Ovary (tissue), 9 donors: ENCODE data around the gene CACNA2D4. TPM values are rescaled to one million over a fixed set of nuclear protein-coding genes. Genes with fewer than 3 reads are reported as not detected.

Experiments
- DNase-seq, 5 donors: peaks; one replicate each; pipeline ENCODE4 v3.0.0-alpha.2; 2019 to 2020
- H3K27ac ChIP-seq, 2 donors: fragments of 200-600 bp; one replicate each; pipeline versions ENCODE4 v1.5.1 to v1.8.0; 2019 to 2022
- H3K27me3 ChIP-seq: fragments of 200-600 bp; one replicate; pipeline ENCODE4 v1.8.0; 2022
- H3K36me3 ChIP-seq: fragments of 200-600 bp; sonication (generic); one replicate; pipeline ENCODE4 v1.5.1; 2019
- H3K4me1 ChIP-seq: one replicate; pipeline ENCODE4 v1.8.1; 2013; ENCODE audit warnings: mild to moderate bottlenecking, moderate library complexity; ENCODE audit not compliant: insufficient read depth
- H3K4me3 ChIP-seq: fragments of 200-600 bp; sonication (generic); one replicate; pipeline ENCODE4 v1.5.1; 2017
- H3K9me3 ChIP-seq, 2 donors: fragments of 200-600 bp in 1 of 2; sonication (generic) in 1 of 2; one replicate each; pipeline versions ENCODE4 v1.5.1 to v1.8.1; 2013 to 2019; ENCODE audit warnings: mild to moderate bottlenecking in 1 of 2, moderate library complexity in 1 of 2
- EP300 ChIP-seq: sonication (generic); formaldehyde crosslinking; IDR thresholded peaks from one replicate; pipeline ENCODE4 v1.6.1; 2017; ENCODE audit warnings: antibody characterized with exemption
- POLR2A ChIP-seq: fragments of 450-650 bp; IDR thresholded peaks from one replicate; pipeline ENCODE4 v1.6.1; 2017; ENCODE audit warnings: antibody characterized with exemption, mild to moderate bottlenecking, moderate library complexity
- WGBS, 3 donors: extraction: QIAGEN DNeasy Blood & Tissue Kit in 1 of 3; methylation state at CpG; one replicate each; pipeline versions ENCODE4 v1.1.5 to v1.1.7; 2013 to 2017; 5-methylcytosine and 5-hydroxymethylcytosine counted together
- intact Hi-C, 4 donors: fragments of 100-400 bp; cut with DNase I; formaldehyde crosslinking; loops; one replicate each; pipeline versions ENCODE4 v1.11.0 to v1.15.1; 2022 to 2023
- polyA plus RNA-seq, 2 donors: library from polyadenylated mRNA; stranded (reverse); fragments of 200-250 nt in 1 of 2; fragments of 350-450 nt in 1 of 2; fragmentation: Illumina TruSeq in 1 of 2; extraction: RNeasy Lipid Tissue Mini Kit (QIAGEN cat#74804) in 1 of 2; gene quantifications; one replicate each; pipeline ENCODE4 v1.2.3, GENCODE V29; 2013 to 2014
- total RNA-seq, 7 donors: library from RNA; depleted of rRNA in 2 of 7; stranded (reverse); fragments of >200 nt in 2 of 7; fragmentation: NEBNext Ultra II Directional in 3 of 7; extraction: Animal tissue kit (Norgen Biotek cat#: 25700) in 3 of 7; gene quantifications; one replicate each; pipeline versions ENCODE4 v1.1.0 to v1.2.4, GENCODE V29; 2016 to 2023
- TF ChIP-seq, protein P1 (sequence below), 3 donors: fragments of 450-650 bp in 2 of 3; fragments of 200-600 bp in 1 of 3; IDR thresholded peaks; one replicate each; pipeline versions ENCODE4 v1.5.1 to v1.8.0; 2016 to 2022; ENCODE audit warnings: antibody characterized with exemption in 3 of 3, mild to moderate bottlenecking in 1 of 3
- donor health status: DM: no; HTN: no; CAD: no; lungs with moderate emphysema.
- donor health status: DM: no; HTN: no; CAD: no.
- donor health status: Bipolar disorder and iron deficiency.
- donor health status: DM: yes; HTN: yes; CAD: no.
- donor health status: DM: no; HTN: no; CAD: no.
- donor health status: DM: yes; HTN: yes; CAD: no.

CACNA2D4 gene
- total and polyA plus RNA-seq, 9 donors, result 2.1 to 6.8 (median 3.2) TPM

DNA sequence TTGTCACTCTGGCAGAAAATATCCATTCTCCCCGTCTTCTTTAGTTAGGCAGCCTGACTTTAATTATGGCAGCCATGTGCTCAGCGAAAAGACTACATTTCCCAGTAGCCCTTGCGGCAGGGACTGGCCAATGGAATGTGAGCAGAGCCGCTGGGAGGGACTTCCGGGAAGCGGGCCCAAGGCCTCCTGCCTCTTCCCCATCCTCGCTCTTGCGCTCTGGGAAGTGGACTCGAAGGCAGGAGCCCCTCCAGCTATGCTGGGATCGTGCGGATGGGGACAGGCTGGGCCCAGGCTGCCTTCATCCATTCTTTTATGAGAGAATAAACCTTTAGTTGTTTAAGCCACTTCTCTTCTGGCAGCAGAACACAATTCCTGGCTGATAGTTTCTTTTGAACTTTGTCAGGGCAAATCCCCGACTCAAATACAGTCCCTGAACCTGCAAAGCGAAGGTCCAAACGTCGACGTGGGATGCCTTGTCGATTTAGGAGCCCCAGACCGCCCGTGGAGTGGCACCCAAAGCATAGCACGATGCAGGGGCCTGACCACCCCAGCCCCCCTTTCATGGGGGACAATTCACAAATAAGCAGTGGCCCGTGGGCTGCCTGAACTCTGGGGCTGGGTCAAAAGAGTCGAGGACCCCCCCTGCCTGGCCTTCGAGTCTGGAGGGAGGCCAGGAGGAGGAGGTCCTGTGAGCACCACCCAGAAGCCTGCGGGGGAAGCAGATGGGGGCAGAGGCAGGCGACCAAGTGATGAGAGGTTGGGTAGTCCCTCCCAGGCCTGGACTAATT, 113.7 kb downstream of the CACNA2D4 start:
- intact Hi-C loops, result loop anchor here in 3 of 4 donors (5.0 to 10.0 kb wide), 2 partner anchors 128 to 240 kb away; no protein-coding TSS in a partner anchor
- WGBS, 3 donors, result 56 to 61% (median 58%) methylated on average over 25 of the region's 25 CpGs
- DNase-seq, result peak; percentile 69 to 86 (median 74)
- Histone ChIP-seq H3K27me3 (no peaks in the 10 kb centered on the region), H3K4me3 (no peak overlapping the region), H3K9me3 (no peaks in the 10 kb centered on the region), H3K36me3 (no peaks in the 10 kb centered on the region), H3K4me1 (no peaks in the 10 kb centered on the region), H3K27ac (no peak overlapping the region)
- TF ChIP-seq, protein P1, sequence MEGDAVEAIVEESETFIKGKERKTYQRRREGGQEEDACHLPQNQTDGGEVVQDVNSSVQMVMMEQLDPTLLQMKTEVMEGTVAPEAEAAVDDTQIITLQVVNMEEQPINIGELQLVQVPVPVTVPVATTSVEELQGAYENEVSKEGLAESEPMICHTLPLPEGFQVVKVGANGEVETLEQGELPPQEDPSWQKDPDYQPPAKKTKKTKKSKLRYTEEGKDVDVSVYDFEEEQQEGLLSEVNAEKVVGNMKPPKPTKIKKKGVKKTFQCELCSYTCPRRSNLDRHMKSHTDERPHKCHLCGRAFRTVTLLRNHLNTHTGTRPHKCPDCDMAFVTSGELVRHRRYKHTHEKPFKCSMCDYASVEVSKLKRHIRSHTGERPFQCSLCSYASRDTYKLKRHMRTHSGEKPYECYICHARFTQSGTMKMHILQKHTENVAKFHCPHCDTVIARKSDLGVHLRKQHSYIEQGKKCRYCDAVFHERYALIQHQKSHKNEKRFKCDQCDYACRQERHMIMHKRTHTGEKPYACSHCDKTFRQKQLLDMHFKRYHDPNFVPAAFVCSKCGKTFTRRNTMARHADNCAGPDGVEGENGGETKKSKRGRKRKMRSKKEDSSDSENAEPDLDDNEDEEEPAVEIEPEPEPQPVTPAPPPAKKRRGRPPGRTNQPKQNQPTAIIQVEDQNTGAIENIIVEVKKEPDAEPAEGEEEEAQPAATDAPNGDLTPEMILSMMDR (IDR thresholded peaks at IDR 0.05), result no peak
- TF ChIP-seq POLR2A (no peak), EP300 (no peak)

DNA sequence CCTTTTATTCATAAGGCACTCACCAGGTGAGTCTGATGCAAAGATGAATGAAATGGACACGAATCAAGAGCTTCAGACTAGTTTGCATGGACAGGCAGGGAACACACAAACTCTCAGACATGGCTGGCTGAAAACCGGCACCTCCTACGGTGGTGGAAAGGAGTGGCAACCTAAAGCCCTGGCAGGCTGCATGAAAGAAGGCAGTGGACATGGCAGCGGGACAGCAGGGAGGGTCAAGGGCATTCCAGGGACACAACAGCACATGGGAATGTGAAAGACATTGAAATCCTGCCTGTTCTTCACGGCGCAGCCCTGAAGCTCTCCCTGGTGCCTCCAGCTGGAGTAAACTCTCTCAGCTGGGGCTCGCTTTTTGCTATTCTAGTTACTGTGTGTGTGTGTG, 114.7 kb downstream of the CACNA2D4 start:
- no peak for DNase-seq
- intact Hi-C loops, result loop anchor here in 2 of 4 donors (5.0 to 10.0 kb wide), 2 partner anchors 129 to 241 kb away; no protein-coding TSS in a partner anchor
- no peak overlapping the region for H3K27ac ChIP-seq
- no peak for TF ChIP-seq POLR2A
- TF ChIP-seq EP300, result no peak
- TF ChIP-seq, protein P1 (IDR thresholded peaks at IDR 0.05), result no peak
- H3K27me3 ChIP-seq, result no peaks in the 10 kb centered on the region
- H3K4me3 ChIP-seq, result no peak overlapping the region
- H3K9me3 ChIP-seq, result no peaks in the 10 kb centered on the region
- WGBS, 3 donors, result 72 to 84% (median 81%) methylated on average over 7 of the region's 7 CpGs
- H3K36me3 ChIP-seq, result no peaks in the 10 kb centered on the region
- H3K4me1 ChIP-seq, result no peaks in the 10 kb centered on the region

DNA sequence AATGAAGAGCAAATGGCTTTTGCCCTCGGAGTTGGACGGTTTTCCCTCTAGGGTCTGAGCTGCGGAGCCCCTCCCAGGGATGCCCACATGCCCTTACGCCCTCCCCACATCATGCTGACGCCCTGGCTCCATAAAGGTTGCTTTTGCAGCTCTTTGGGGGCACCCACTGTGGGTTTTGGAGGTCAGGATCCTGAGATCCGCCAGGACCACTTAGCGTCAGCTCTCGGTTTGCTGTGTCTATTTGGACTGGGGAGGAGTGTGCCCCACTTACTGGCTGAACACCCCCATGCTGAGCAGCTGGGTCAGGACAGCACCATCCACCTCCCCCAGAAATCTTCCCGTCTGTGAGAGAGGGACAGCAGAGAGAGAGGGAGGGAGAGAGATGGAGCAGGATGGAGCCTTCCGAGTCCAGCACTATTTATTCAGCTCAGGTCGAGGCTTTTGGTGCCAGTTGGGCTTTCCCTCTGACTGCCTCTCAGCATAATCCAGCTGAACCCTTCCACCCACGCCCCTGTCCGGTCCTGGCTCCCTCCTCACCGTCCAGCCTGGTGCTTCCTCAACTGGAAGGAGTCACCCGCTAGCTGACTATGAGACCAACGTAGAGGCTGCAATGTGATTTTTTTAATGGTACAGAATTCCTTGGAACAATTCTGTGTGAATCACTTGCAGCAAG, 117.0 kb downstream of the CACNA2D4 start:
- no peak overlapping the region for H3K4me3 ChIP-seq
- H3K36me3 ChIP-seq, result no peaks in the 10 kb centered on the region
- no peak overlapping the region for H3K27ac ChIP-seq
- DNase-seq, result no peak
- no peaks in the 10 kb centered on the region for H3K4me1 ChIP-seq
- no peaks in the 10 kb centered on the region for H3K27me3 ChIP-seq
- TF ChIP-seq POLR2A (no peak), EP300 (no peak)
- TF ChIP-seq, protein P1 (IDR thresholded peaks at IDR 0.05), result no peak
- intact Hi-C loops, result loop anchor here in 2 of 4 donors (5.0 to 10.0 kb wide), 2 partner anchors 131 to 243 kb away; no protein-coding TSS in a partner anchor
- H3K9me3 ChIP-seq, result no peaks in the 10 kb centered on the region
- 29 to 47% (median 39%) methylated on average over 16 of the region's 16 CpGs for WGBS, 3 donors

DNA sequence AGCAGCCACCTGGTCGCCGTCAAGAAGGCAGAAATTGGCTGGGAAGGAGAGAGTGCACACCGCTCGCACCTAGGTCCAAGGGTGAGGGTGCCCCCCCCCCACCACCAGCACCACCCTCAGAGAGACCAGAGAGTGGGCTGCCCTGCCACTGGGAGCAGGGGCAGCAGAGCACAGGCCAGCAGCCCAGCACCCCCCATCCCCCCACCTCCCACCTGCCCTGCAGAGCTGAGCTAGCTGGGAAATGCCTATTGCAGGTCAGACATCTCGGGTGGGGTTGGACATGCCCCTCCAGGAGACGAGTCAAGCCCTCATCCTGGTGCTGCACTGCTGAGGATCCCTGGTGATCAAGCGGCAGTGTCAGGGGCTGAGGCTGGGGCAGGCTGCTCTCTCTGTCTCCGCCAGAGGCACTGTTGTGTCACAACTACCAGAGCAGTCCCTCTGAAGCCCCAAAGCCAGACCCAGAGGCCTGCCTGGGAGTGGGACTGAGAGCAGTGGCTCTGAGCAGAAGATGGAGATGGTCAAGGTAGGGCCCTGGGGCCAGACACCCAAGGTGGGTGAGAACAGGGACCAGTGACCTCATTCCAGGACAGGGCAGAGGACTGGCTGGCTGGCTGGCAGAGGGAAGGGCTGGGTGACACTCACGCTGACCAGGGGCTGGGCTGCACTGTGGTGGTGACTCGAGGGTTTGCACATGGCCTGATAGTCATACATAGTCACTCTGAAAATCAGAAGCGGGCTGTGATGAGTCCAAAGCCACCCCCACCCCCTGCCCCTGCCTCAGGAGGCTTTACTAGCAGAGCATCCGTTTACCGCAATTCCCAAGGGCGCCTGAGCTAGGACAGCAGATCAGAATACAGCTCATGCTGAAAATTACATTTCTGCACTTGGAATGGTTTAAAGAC, 117.8 kb downstream of the CACNA2D4 start:
- Histone ChIP-seq H3K4me1 (no peaks in the 10 kb centered on the region), H3K4me3 (no peak overlapping the region), H3K27me3 (no peaks in the 10 kb centered on the region), H3K9me3 (no peaks in the 10 kb centered on the region), H3K27ac (no peak overlapping the region), H3K36me3 (no peaks in the 10 kb centered on the region)
- intact Hi-C loops, result loop anchor here in 2 of 4 donors (5.0 to 10.0 kb wide), 2 partner anchors 132 to 244 kb away; no protein-coding TSS in a partner anchor
- no peak for TF ChIP-seq POLR2A
- TF ChIP-seq EP300, result no peak
- TF ChIP-seq, protein P1 (IDR thresholded peaks at IDR 0.05), result no peak
- DNase-seq, result peak in 1 of 5 donors; percentile 26
- WGBS, 3 donors, result 53 to 72% (median 56%) methylated on average over 13 to 14 of the region's 14 CpGs
